Cardiac septum (tissue), 1 donor: ENCODE results near the gene VWDE. TPM values are rescaled to one million over a fixed set of nuclear protein-coding genes. Genes with fewer than 3 reads are reported as not detected.
"Not testable (repeated sequence)": the region's sequence is repeated elsewhere in the genome, so short reads cannot be mapped to it uniquely, and the experiment has no call there.

Experiments used
- DNase-seq: peaks from one replicate; pipeline ENCODE4 v3.0.0-alpha.2; 2020; ENCODE audit warnings: low spot score
- intact Hi-C: fragments of 100-400 bp; cut with DNase I; formaldehyde crosslinking; loops from one replicate; pipeline ENCODE4 v1.14.0; 2022
- total RNA-seq: library from RNA; stranded (reverse); fragmentation: NEBNext Ultra II Directional; extraction: Animal tissue kit (Norgen Biotek cat#: 25700); gene quantifications from one replicate; pipeline ENCODE4 v1.2.1, GENCODE V29; 2021
- donor health status: DM: no; HTN: no; CAD: no.

VWDE gene
- total RNA-seq, 1 donor from 2014 or later = 0.38 TPM

- intact Hi-C loops, DNase-seq: not testable (repeated sequence)
These were observed 4.0 kb upstream of the VWDE start for GRCh38 chr7:12407652-12408051.

- intact Hi-C loops = no loop called here
- DNase-seq = no peak
These were observed 1.3 kb downstream of the VWDE start for GRCh38 chr7:12402365-12402725.

GRCh38 chr7:12401538-12402364, 1.9 kb downstream of the VWDE start:
- intact Hi-C loops = no loop called here
- DNase-seq = no peak

GRCh38 chr7:12398186-12398585, 5.5 kb downstream of the VWDE start:
- no peak for DNase-seq
- intact Hi-C loops = no loop called here

- no peak for DNase-seq
- intact Hi-C loops = no loop called here
These were observed 6.0 kb downstream of the VWDE start for GRCh38 chr7:12397671-12398070.

- intact Hi-C loops, DNase-seq: not testable (repeated sequence)
These were observed 7.0 kb downstream of the VWDE start for GRCh38 chr7:12396670-12397069.

- DNase-seq = no peak
- intact Hi-C loops = no loop called here
These were observed 11.6 kb downstream of the VWDE start for GRCh38 chr7:12391922-12392615.

GRCh38 chr7:12389089-12389700, 14.5 kb downstream of the VWDE start:
- no peak for DNase-seq
- intact Hi-C loops = no loop called here

GRCh38 chr7:12386313-12386740, 17.3 kb downstream of the VWDE start:
- intact Hi-C loops = no loop called here

GRCh38 chr7:12385364-12385786, 18.3 kb downstream of the VWDE start:
- DNase-seq = no peak
- intact Hi-C loops = no loop called here

More at GRCh38 chr7:12386313-12386740, 17.3 kb downstream of the VWDE start:
- DNase-seq = no peak

GRCh38 chr7:12383377-12383776, 20.3 kb downstream of the VWDE start:
- DNase-seq = no peak
- intact Hi-C loops = no loop called here

- DNase-seq = no peak
- intact Hi-C loops = no loop called here
These were observed 25.3 kb downstream of the VWDE start for GRCh38 chr7:12378389-12378788.

- intact Hi-C loops = no loop called here
- no peak for DNase-seq
These were observed 26.3 kb downstream of the VWDE start for GRCh38 chr7:12377406-12377805.

GRCh38 chr7:12373580-12374263, 29.9 kb downstream of the VWDE start:
- intact Hi-C loops = no loop called here
- no peak for DNase-seq

- intact Hi-C loops = no loop called here
- no peak for DNase-seq
These were observed 33.4 kb downstream of the VWDE start for GRCh38 chr7:12370249-12370648.

- intact Hi-C loops = no loop called here
- no peak for DNase-seq
These were observed 33.9 kb downstream of the VWDE start for GRCh38 chr7:12369756-12370155.

- no peak for DNase-seq
- intact Hi-C loops = no loop called here
These were observed 34.6 kb downstream of the VWDE start for GRCh38 chr7:12369072-12369471.

- DNase-seq = no peak
- intact Hi-C loops = no loop called here
These were observed 42.7 kb downstream of the VWDE start for GRCh38 chr7:12360948-12361347.

- intact Hi-C loops = no loop called here
- DNase-seq = no peak
These were observed 45.0 kb downstream of the VWDE start for GRCh38 chr7:12358694-12359093.

GRCh38 chr7:12357508-12357907, 46.2 kb downstream of the VWDE start:
- DNase-seq = no peak
- intact Hi-C loops = no loop called here
